Adrenal gland (tissue), 12 donors: ENCODE measurements around the gene SF3A1. TPM values are rescaled to one million over a fixed set of nuclear protein-coding genes. Genes with fewer than 3 reads are reported as not detected.

Experiments used
- DNase-seq, 7 donors: peaks; one replicate each; pipeline ENCODE4 v3.0.0-alpha.2; 2019 to 2020
- H3K27ac ChIP-seq, 5 donors: fragments of 200-600 bp; sonication (generic) in 4 of 5; 1 replicate in 3 of 5; 2 replicates in 2 of 5; pipeline versions ENCODE4 v1.5.1 to v1.8.0; 2016 to 2020; ENCODE audit warnings: mild to moderate bottlenecking in 1 of 5
- H3K27me3 ChIP-seq: fragments of 200-600 bp; 2 replicates; pipeline ENCODE4 v1.8.0; 2021
- H3K36me3 ChIP-seq, 2 donors: fragments of 200-600 bp; replicated peaks in 1 of 2; 1 replicate in 1 of 2; 2 replicates in 1 of 2; pipeline versions ENCODE4 v1.5.1 to v1.8.0; 2018 to 2022
- H3K4me1 ChIP-seq, 2 donors: fragments of 200-600 bp; replicated peaks in 1 of 2; 1 replicate in 1 of 2; 2 replicates in 1 of 2; pipeline versions ENCODE4 v1.5.1 to v1.8.0; 2018 to 2021
- H3K4me3 ChIP-seq, 4 donors: fragments of 200-600 bp; sonication (generic) in 3 of 4; one replicate each; pipeline ENCODE4 v1.5.1; 2016 to 2018
- H3K9me3 ChIP-seq, 3 donors: fragments of 200-600 bp; sonication (generic) in 1 of 3; replicated peaks in 1 of 3; 1 replicate in 2 of 3; 2 replicates in 1 of 3; pipeline versions ENCODE4 v1.5.1 to v1.8.0; 2016 to 2021
- POLR2A ChIP-seq, 2 donors: fragments of 450-650 bp; IDR thresholded peaks; one replicate each; pipeline ENCODE4 v1.6.1; 2017; ENCODE audit warnings: antibody characterized with exemption in 2 of 2, mild to moderate bottlenecking in 2 of 2, moderate library complexity in 1 of 2
- WGBS, 4 donors: extraction: QIAGEN DNeasy Blood & Tissue Kit in 2 of 4; methylation state at CpG; one replicate each; pipeline versions ENCODE4 v1.1.5 to v1.1.7; 2013 to 2017; 5-methylcytosine and 5-hydroxymethylcytosine counted together
- intact Hi-C, 2 donors: fragments of 100-400 bp; cut with DNase I; formaldehyde crosslinking; loops; one replicate each; pipeline versions ENCODE4 v1.14.1 to v1.15.0; 2022 to 2023
- polyA plus RNA-seq, 3 donors: library from polyadenylated mRNA; stranded (reverse); fragments of 200-250 nt in 2 of 3; fragments of 350-450 nt in 1 of 3; fragmentation: Illumina TruSeq in 1 of 3; extraction: RNeasy Lipid Tissue Mini Kit (QIAGEN cat#74804) in 1 of 3; gene quantifications; one replicate each; pipeline ENCODE4 v1.2.3, GENCODE V29; 2013 to 2014
- total RNA-seq, 9 donors: library from RNA; depleted of rRNA in 4 of 9; stranded (reverse); fragments of >200 nt in 4 of 9; fragments of 120-200 nt in 1 of 9; fragmentation: NEBNext Ultra II Directional in 1 of 9; extraction: Animal tissue kit (Norgen Biotek cat#: 25700) in 1 of 9; gene quantifications; one replicate each; pipeline versions ENCODE4 v1.1.0 to v1.2.4, GENCODE V29; 2013 to 2023
- TF ChIP-seq, protein P1 (sequence below), 6 experiments: fragments of 450-650 bp in 4 of 6; fragments of 200-600 bp in 2 of 6; sonication (generic) in 1 of 6; IDR thresholded peaks; 1 replicate in 5 of 6; 2 replicates in 1 of 6; pipeline versions ENCODE4 v1.5.1 to v1.8.0; 2016 to 2021; ENCODE audit warnings: antibody characterized with exemption in 6 of 6, mild to moderate bottlenecking in 2 of 6, moderate library complexity in 1 of 6
- donor health status: healthy with polysubstance abuse.
- donor health status: Bipolar disorder and iron deficiency.
- donor health status: DM: yes; HTN: yes; CAD: no.
- donor health status: DM: no; HTN: no; CAD: no.
- donor health status: DM: no; HTN: no; CAD: no.
- donor health status: DM: yes; HTN: yes; CAD: no.

SF3A1 gene
- total and polyA plus RNA-seq, 12 donors: 15.7 to 212 (median 107) TPM

DNA sequence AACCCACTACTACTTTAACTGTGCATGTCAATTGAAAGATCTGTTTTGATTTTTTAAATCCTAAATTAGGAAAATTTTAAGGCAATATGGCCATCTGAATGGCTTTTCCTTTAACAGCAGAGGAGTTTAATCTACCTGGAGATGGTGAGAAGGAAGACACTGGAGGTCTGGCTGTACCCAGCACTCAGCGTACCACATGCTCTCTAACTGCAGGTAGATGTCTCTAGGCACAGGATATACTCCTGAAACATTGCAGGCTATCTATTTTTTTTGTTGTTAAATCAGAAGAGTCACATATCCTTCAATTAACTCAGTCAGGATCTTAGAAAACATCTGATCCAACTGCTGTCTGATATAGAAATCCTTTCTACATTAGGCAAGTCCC is 50.1 kb downstream of the SF3A1 start:
- Histone ChIP-seq H3K27me3 (no peaks in the 10 kb centered on the region), H3K36me3 (no peaks in the 10 kb centered on the region), H3K27ac (peak overlapping the region in 3 of 5 donors; percentile 51 to 89 (median 84)), H3K9me3 (no peaks in the 10 kb centered on the region), H3K4me3 (no peak overlapping the region), H3K4me1 (peaks cover 61 to 98% of the 10 kb centered on the region in 2 donors)
- no peak for DNase-seq
- intact Hi-C loops: no loop called here
- no peak for TF ChIP-seq POLR2A (IDR thresholded peaks at IDR 0.05)
- TF ChIP-seq, protein P1, sequence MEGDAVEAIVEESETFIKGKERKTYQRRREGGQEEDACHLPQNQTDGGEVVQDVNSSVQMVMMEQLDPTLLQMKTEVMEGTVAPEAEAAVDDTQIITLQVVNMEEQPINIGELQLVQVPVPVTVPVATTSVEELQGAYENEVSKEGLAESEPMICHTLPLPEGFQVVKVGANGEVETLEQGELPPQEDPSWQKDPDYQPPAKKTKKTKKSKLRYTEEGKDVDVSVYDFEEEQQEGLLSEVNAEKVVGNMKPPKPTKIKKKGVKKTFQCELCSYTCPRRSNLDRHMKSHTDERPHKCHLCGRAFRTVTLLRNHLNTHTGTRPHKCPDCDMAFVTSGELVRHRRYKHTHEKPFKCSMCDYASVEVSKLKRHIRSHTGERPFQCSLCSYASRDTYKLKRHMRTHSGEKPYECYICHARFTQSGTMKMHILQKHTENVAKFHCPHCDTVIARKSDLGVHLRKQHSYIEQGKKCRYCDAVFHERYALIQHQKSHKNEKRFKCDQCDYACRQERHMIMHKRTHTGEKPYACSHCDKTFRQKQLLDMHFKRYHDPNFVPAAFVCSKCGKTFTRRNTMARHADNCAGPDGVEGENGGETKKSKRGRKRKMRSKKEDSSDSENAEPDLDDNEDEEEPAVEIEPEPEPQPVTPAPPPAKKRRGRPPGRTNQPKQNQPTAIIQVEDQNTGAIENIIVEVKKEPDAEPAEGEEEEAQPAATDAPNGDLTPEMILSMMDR (IDR thresholded peaks at IDR 0.05): no peak
- 82 to 91% (median 85%) methylated on average over 1 of the region's 1 CpG for WGBS, 4 donors

DNA sequence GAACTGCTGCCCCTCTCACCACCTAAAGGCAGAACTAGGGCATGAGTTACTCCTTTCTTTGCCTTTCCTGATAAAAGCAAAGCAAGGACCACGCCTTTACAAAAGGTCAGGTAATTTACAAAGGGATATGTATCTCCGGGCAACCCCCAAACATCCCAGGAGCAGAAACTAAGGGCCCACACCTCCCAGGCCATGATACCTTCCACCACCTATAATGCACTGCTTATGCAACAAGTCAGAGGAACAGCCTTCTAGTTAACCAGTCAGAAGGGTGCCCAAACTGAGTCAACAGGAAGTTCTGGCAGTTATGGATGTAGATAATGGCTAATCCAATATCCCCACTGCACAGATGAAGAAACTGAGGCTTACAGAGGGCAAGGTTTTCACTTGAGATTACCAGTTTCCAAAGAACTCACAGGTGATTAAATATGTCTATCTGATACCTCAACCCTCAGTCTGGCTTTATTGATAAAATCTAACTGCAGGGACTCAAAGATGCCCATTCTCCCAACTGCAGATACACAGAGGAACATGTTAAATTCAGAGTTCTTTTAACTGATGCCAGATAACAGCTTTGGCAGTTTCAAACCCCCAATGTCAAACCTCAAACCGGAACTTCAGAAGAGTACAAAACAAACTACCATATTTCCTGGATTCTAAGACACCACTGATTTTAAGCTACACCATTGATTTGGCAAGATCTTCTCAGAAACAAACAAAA is 50.6 kb downstream of the SF3A1 start:
- WGBS, 4 donors: 26 to 42% (median 37%) methylated on average over 3 of the region's 3 CpGs

DNA sequence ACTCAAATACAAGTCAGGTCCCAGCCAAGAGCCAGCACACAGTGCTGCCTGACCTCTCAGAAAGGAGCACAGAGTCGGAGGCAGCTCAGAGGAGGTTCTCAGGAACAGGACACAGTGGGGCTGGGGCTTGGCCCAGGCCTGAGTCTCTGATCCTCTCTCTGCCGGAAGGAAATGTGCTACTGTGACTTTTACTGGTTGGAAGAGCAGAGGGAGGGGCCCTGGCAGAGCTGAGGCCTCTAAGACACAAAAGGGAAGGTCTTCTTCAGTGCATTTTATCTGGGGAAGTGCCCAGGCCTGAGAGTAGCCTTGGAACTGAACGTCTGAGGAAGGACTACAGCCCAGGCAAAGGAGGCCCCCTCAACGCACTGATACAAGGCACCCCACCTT is 51.2 kb downstream of the SF3A1 start:
- H3K4me3 ChIP-seq: no peak overlapping the region

More for the DNA sequence above, 50.6 kb downstream of the SF3A1 start:
- Histone ChIP-seq H3K27ac (peak overlapping the region; percentile 51 to 89 (median 69)), H3K36me3 (peaks cover 0 to 4% of the 10 kb centered on the region in 2 donors), H3K9me3 (no peaks in the 10 kb centered on the region), H3K27me3 (no peaks in the 10 kb centered on the region), H3K4me1 (peaks cover 56 to 98% of the 10 kb centered on the region in 2 donors), H3K4me3 (no peak overlapping the region)
- TF ChIP-seq POLR2A (IDR thresholded peaks at IDR 0.05): no peak
- TF ChIP-seq, protein P1 (IDR thresholded peaks at IDR 0.05): no peak
- DNase-seq: no peak
- intact Hi-C loops: no loop called here

DNA sequence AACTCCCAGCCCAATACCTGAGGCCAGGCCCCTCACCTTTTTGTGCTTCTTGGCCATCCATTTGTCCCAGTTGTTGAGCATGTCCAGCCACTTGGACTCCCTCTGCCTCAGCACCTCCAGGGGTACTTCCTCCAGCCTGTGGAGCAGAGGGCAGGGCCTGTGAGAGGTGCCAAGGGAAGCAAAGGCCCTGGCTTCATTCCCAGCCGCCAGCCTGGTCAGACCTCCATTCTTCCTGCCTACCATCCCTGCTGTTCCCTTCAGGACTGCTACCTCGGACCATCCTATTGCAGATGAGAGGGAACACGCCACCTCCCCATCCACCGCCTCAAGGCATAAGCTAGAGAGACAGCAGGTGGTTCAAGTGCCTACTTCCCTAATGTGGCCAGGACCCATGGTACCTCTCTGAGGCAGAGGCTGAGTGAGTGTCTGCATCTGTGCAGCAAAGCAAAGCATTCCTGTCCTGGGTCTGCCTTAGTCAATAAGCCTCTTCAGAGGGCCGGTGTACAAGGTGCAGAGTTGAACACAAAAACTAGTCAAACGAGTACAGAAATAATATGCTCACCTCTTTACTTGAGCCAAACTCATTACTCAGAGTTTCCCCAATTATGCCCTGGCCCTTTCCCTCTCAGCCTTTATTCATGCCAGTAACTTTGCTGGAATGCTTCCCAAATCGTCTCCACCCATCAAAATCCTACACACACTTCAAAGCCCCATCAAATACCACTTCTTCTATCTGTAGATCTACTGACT is 52.0 kb downstream of the SF3A1 start:
- 42 to 61% (median 58%) methylated on average over 6 to 7 of the region's 7 CpGs for WGBS, 4 donors
- H3K4me3 ChIP-seq: no peak overlapping the region
- intact Hi-C loops: no loop called here
- peak in 1 of 7 donors; percentile 56 for DNase-seq
- H3K4me1 ChIP-seq: peaks cover 42 to 89% of the 10 kb centered on the region in 2 donors
- peaks cover 0 to 18% of the 10 kb centered on the region in 2 donors for H3K36me3 ChIP-seq
- TF ChIP-seq POLR2A (IDR thresholded peaks at IDR 0.05): no peak
- TF ChIP-seq, protein P1 (IDR thresholded peaks at IDR 0.05): no peak
- no peaks in the 10 kb centered on the region for H3K9me3 ChIP-seq
- H3K27me3 ChIP-seq: no peaks in the 10 kb centered on the region
- peak overlapping the region; percentile 51 to 89 (median 69) for H3K27ac ChIP-seq

More for the DNA sequence above, 51.2 kb downstream of the SF3A1 start:
- Histone ChIP-seq H3K27ac (peak overlapping the region; percentile 51 to 89 (median 69)), H3K27me3 (no peaks in the 10 kb centered on the region), H3K4me1 (peaks cover 50 to 98% of the 10 kb centered on the region in 2 donors), H3K36me3 (peaks cover 0 to 9% of the 10 kb centered on the region in 2 donors), H3K9me3 (no peaks in the 10 kb centered on the region)
- DNase-seq: peak; percentile 60 to 87 (median 68)
- intact Hi-C loops: no loop called here
- TF ChIP-seq, protein P1 (IDR thresholded peaks at IDR 0.05): no peak
- TF ChIP-seq POLR2A (IDR thresholded peaks at IDR 0.05): peak in 1 of 2 donors; percentile 60
- WGBS, 4 donors: 0 to 12% (median 5%) methylated on average over 3 to 4 of the region's 4 CpGs
